Pons (tissue), 1 donor: ENCODE results near the gene IL11RA.
A peak's percentile ranks its signal among the peaks of the same experiment; 100 is the strongest.

Experiments
- DNase-seq: peaks from one replicate; pipeline ENCODE4 v3.0.0-alpha.2; 2016; ENCODE audit warnings: low spot score

Gene IL11RA

GRCh38 chr9:34651876-34652601 is at the start of gene IL11RA:
IL11RA (plus strand) TSS chr9:34652185; CDS start chr9:34655218, 3,033 bp downstream.
- DNase-seq = peak; percentile 95

GRCh38 chr9:34603610-34604231 is 48.3 kb upstream of the IL11RA start:
- DNase-seq = peak; percentile 83

- no peak for DNase-seq
Measured at GRCh38 chr9:34606190-34606589, 45.8 kb upstream of the IL11RA start.

GRCh38 chr9:34606905-34607304 is 45.1 kb upstream of the IL11RA start:
- no peak for DNase-seq

GRCh38 chr9:34607331-34607730 is 44.7 kb upstream of the IL11RA start:
- no peak for DNase-seq

- DNase-seq = no peak
Measured at GRCh38 chr9:34610434-34611206, 41.4 kb upstream of the IL11RA start.

- peak; percentile 29 for DNase-seq
Measured at GRCh38 chr9:34611251-34611810, 40.7 kb upstream of the IL11RA start.

GRCh38 chr9:34611811-34612787 is 39.9 kb upstream of the IL11RA start, which contains the start of gene RPP25L:
RPP25L (minus strand) TSS chr9:34612097; CDS start chr9:34611296, 801 bp downstream.
- DNase-seq = peak; percentile 88

- DNase-seq = peak; percentile 90
Measured at GRCh38 chr9:34612788-34613390, 39.1 kb upstream of the IL11RA start.

GRCh38 chr9:34615132-34615531 is 36.9 kb upstream of the IL11RA start:
- no peak for DNase-seq

GRCh38 chr9:34620061-34620994 is 31.7 kb upstream of the IL11RA start, which contains the start of gene DCTN3:
DCTN3 (minus strand) TSS chr9:34620495; CDS start chr9:34620464, 31 bp downstream.
- peak; percentile 96 for DNase-seq

GRCh38 chr9:34623374-34624235 is 28.4 kb upstream of the IL11RA start:
- no peak for DNase-seq

GRCh38 chr9:34624475-34625185 is 27.4 kb upstream of the IL11RA start:
- no peak for DNase-seq

- DNase-seq = no peak
Measured at GRCh38 chr9:34625186-34625486, 26.8 kb upstream of the IL11RA start.

- no peak for DNase-seq
Measured at GRCh38 chr9:34627716-34628655, 24.0 kb upstream of the IL11RA start.

- no peak for DNase-seq
Measured at GRCh38 chr9:34628656-34629490, 23.1 kb upstream of the IL11RA start, which contains the start of gene ARID3C. ARID3C (minus strand) TSS chr9:34629066; CDS start chr9:34628014, 1,052 bp downstream.
